Measurements from ENCODE around the gene RAB20.

- TF ChIP-seq, protein P1, sequence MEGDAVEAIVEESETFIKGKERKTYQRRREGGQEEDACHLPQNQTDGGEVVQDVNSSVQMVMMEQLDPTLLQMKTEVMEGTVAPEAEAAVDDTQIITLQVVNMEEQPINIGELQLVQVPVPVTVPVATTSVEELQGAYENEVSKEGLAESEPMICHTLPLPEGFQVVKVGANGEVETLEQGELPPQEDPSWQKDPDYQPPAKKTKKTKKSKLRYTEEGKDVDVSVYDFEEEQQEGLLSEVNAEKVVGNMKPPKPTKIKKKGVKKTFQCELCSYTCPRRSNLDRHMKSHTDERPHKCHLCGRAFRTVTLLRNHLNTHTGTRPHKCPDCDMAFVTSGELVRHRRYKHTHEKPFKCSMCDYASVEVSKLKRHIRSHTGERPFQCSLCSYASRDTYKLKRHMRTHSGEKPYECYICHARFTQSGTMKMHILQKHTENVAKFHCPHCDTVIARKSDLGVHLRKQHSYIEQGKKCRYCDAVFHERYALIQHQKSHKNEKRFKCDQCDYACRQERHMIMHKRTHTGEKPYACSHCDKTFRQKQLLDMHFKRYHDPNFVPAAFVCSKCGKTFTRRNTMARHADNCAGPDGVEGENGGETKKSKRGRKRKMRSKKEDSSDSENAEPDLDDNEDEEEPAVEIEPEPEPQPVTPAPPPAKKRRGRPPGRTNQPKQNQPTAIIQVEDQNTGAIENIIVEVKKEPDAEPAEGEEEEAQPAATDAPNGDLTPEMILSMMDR (IDR thresholded peaks at IDR 0.05; ENCODE audit: poor library complexity) = no peak
- no peak for TF ChIP-seq EZH2phosphoT487 (IDR thresholded peaks at IDR 0.05; ENCODE audit: low read depth, severe bottlenecking, unreplicated experiment)
- no peak for TF ChIP-seq EZH2 (IDR thresholded peaks at IDR 0.05; ENCODE audit: borderline replicate concordance)
These were observed 750 bp downstream of the RAB20 start for GRCh38 chr13:110560601-110561343.

Measured in hepatocyte (in vitro differentiated cells).